ENCODE data around the gene TTC23. TPM values are rescaled to one million over a fixed set of nuclear protein-coding genes. Genes with fewer than 3 reads are reported as not detected.

The TTC23 gene
- total and polyA plus RNA-seq, 2 donors (not counting 3 experiments of a cell fraction or from before 2014, with no cell fraction given): 4.1 to 27.3 TPM

GRCh38 chr15:99207672-99208071, 41.7 kb downstream of the TTC23 start:
- no peak for FAIRE-seq
- no peak overlapping the region for H3K9ac ChIP-seq (replicated peaks; ENCODE audit: extremely low read depth, insufficient read depth, low read length)
- intact Hi-C loops (cut with micrococcal nuclease): loop anchor here (1.0 kb wide), 1 partner anchor 25 kb away; no protein-coding TSS in a partner anchor
- H3K27me3 ChIP-seq (ENCODE audit: control insufficient read depth in 2 of 2, insufficient read depth in 2 of 2, low read length in 2 of 2): no peaks in the 10 kb centered on the region
- H3K79me2 ChIP-seq (ENCODE audit: control insufficient read depth, insufficient read depth, low read length): no peaks in the 10 kb centered on the region
- H4K20me1 ChIP-seq (replicated peaks; ENCODE audit: control insufficient read depth, extremely low read depth, insufficient read depth, low read length): no peaks in the 10 kb centered on the region
- no peak overlapping the region for H3K27ac ChIP-seq (ENCODE audit: insufficient read depth, low read depth, low read length)
- no peak overlapping the region for H3K4me3 ChIP-seq (replicated peaks in 1 of 3; ENCODE audit: insufficient read depth in 1 of 3, low read depth in 1 of 3, low read length in 3 of 3)
- ChIA-PET CTCF (interaction anchor here (1.0 to 8.9 kb wide), 4 partner anchors 102 to 131 kb away, joined by 6 to 226 read pairs (median 18); partner anchors contain the start of gene SYNM), POLR2A (no interaction called here)
- BruUV-seq (replicated peaks): no TSS peak
- H3K9me3 ChIP-seq (replicated peaks; ENCODE audit: control insufficient read depth, insufficient read depth, low read length): no peaks in the 10 kb centered on the region
- DNase-seq (ENCODE audit: low read depth, low spot score): no peak
- dilution Hi-C loops (cut with MboI; ENCODE audit: extremely low pct_ligation_motif_present, low sequenced_read_pairs): no loop called here
- H3K36me3 ChIP-seq (ENCODE audit: control insufficient read depth in 2 of 2, extremely low read depth in 1 of 2, insufficient read depth in 2 of 2, low read length in 2 of 2): no peaks in the 10 kb centered on the region
- peaks cover 11% of the 10 kb centered on the region for H3K4me1 ChIP-seq (ENCODE audit: control insufficient read depth, extremely low read depth, insufficient read depth, low read length)
- no peak overlapping the region for H3K4me2 ChIP-seq (ENCODE audit: insufficient read depth, low read length)
- no peak overlapping the region for H2AFZ ChIP-seq (ENCODE audit: low read depth, low read length)
- TF ChIP-seq, protein P1, sequence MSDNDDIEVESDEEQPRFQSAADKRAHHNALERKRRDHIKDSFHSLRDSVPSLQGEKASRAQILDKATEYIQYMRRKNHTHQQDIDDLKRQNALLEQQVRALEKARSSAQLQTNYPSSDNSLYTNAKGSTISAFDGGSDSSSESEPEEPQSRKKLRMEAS (IDR thresholded peaks at IDR 0.05; ENCODE audit: insufficient read depth, insufficient read length): no peak
- TF ChIP-seq FOS (IDR thresholded peaks at IDR 0.05; ENCODE audit: borderline replicate concordance, insufficient read depth, low read length) (no peak), POLR2AphosphoS5 (IDR thresholded peaks at IDR 0.05; ENCODE audit: insufficient read depth, low read depth, low read length) (no peak), MYC (IDR thresholded peaks at IDR 0.05; ENCODE audit: low read depth, low read length) (no peak), POLR2A (IDR thresholded peaks at IDR 0.05; ENCODE audit: low read depth, low read length) (no peak), EZH2 (IDR thresholded peaks at IDR 0.05; ENCODE audit: borderline replicate concordance, low read depth, low read length, severe bottlenecking) (no peak)
- no peaks in the 10 kb centered on the region for H3K9me1 ChIP-seq (replicated peaks; ENCODE audit: control insufficient read depth, extremely low read depth, insufficient read depth, low read length)

GRCh38 chr15:99202176-99202552, 47.2 kb downstream of the TTC23 start:
- intact Hi-C loops (cut with micrococcal nuclease): no loop called here
- BruUV-seq (replicated peaks): no TSS peak

More at GRCh38 chr15:99202176-99202552, 47.2 kb downstream of the TTC23 start:
- ChIA-PET CTCF (interaction anchor here (1.3 to 1.7 kb wide), 2 partner anchors 16 to 102 kb away, joined by 3 to 4 read pairs; no protein-coding TSS in a partner anchor), POLR2A (no interaction called here)
- no peak overlapping the region for H3K4me3 ChIP-seq (replicated peaks in 1 of 3; ENCODE audit: insufficient read depth in 1 of 3, low read depth in 1 of 3, low read length in 3 of 3)
- H3K9me1 ChIP-seq (replicated peaks; ENCODE audit: control insufficient read depth, extremely low read depth, insufficient read depth, low read length): no peaks in the 10 kb centered on the region
- H3K27ac ChIP-seq (ENCODE audit: insufficient read depth, low read depth, low read length): no peak overlapping the region
- no peaks in the 10 kb centered on the region for H3K79me2 ChIP-seq (ENCODE audit: control insufficient read depth, insufficient read depth, low read length)
- H3K36me3 ChIP-seq (ENCODE audit: control insufficient read depth in 2 of 2, extremely low read depth in 1 of 2, insufficient read depth in 2 of 2, low read length in 2 of 2): no peaks in the 10 kb centered on the region
- FAIRE-seq (no peak), DNase-seq (ENCODE audit: low read depth, low spot score) (no peak)
- H2AFZ ChIP-seq (ENCODE audit: low read depth, low read length): no peak overlapping the region
- no peak overlapping the region for H3K9ac ChIP-seq (replicated peaks; ENCODE audit: extremely low read depth, insufficient read depth, low read length)
- no peak for TF ChIP-seq EZH2 (IDR thresholded peaks at IDR 0.05; ENCODE audit: borderline replicate concordance, low read depth, low read length, severe bottlenecking)
- dilution Hi-C loops (cut with MboI; ENCODE audit: extremely low pct_ligation_motif_present, low sequenced_read_pairs): no loop called here
- no peaks in the 10 kb centered on the region for H3K9me3 ChIP-seq (replicated peaks; ENCODE audit: control insufficient read depth, insufficient read depth, low read length)
- H4K20me1 ChIP-seq (replicated peaks; ENCODE audit: control insufficient read depth, extremely low read depth, insufficient read depth, low read length): no peaks in the 10 kb centered on the region
- no peaks in the 10 kb centered on the region for H3K4me1 ChIP-seq (ENCODE audit: control insufficient read depth, extremely low read depth, insufficient read depth, low read length)
- no peak overlapping the region for H3K4me2 ChIP-seq (ENCODE audit: insufficient read depth, low read length)
- H3K27me3 ChIP-seq (ENCODE audit: control insufficient read depth in 2 of 2, insufficient read depth in 2 of 2, low read length in 2 of 2): no peaks in the 10 kb centered on the region

Data from endothelial cell of umbilical vein (primary cell).